Measurements from ENCODE around the gene RACGAP1. TPM values are rescaled to one million over a fixed set of nuclear protein-coding genes. Genes with fewer than 3 reads are reported as not detected.

RACGAP1 gene
- total and polyA plus RNA-seq, 2 of the 8 experiments (the other 6 are each of a cell fraction or from before 2014, with no cell fraction given) = 18.0 to 66.3 TPM

DNA sequence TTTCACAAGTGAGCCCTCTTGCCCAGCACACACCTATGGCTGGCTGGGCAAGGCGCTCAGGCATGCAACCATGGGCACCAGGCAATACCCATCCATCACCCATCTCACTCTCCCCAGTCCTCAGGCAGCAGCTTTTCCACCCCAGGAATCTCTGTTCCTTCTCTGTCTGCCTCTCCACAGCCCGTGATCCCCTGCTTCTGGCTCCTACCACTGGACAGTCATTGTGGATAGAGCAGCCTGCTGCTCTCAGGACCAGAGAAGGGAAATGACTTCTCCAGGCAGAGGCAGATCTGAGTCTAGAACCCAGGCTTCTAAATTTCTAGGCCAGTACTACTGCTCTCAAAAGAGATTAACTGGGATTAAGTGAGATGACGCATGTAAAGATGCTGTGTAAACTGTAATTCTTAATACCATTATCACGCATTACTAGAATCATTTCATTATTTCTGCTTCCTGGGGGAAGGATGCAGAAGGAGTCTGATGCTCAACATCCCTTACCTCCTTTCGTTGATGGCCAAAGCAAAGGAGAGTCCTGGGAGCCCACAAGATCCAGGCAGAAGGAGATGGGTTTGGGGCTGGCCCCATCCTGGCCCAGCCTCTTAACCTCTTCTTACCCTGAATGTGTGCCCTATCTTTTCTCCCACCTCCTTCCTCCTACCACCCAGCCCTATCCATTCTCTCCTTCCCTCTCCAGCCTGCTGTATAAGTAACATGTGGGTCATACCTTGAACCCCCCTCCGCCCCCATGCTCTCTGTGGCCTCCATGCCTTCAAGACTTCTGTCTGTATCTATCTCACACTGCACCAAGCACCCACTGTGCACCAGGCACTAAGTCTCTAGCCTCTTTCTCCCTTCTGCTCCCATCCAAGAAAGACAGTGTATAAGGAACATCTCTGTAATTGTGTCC lies 68.4 kb downstream of the RACGAP1 start:
- H2BK15ac ChIP-seq (ENCODE audit: low read length) = 0 out of 2 replicates have a peak overlapping the region, but pooled peaks have one; percentile 1
- CTCF ChIA-PET (ENCODE audit: partially characterized antibody) = interaction anchor here (0.6 to 7.8 kb wide), 8 partner anchors 11 to 337 kb away, joined by 3 to 86 read pairs (median 6); no protein-coding TSS in a partner anchor
- no peaks in the 10 kb centered on the region for H3K79me2 ChIP-seq (ENCODE audit: control insufficient read depth in 1 of 2, insufficient read depth in 2 of 2, low read length in 2 of 2)
- H3K56ac ChIP-seq (replicated peaks; ENCODE audit: insufficient read length, low read depth, low read length) = no peak overlapping the region
- H3K9ac ChIP-seq (replicated peaks in 1 of 4; ENCODE audit: extremely low read depth in 1 of 4, low read depth in 3 of 4, low read length in 3 of 4) = no peak overlapping the region
- H2AK5ac ChIP-seq (ENCODE audit: low read depth, low read length) = peak overlapping the region; percentile 77; the same call in 1 of the 2 replicates
- H4K8ac ChIP-seq (ENCODE audit: extremely low read depth, insufficient read depth, low read length) = no peak overlapping the region
- no peak overlapping the region for H2BK120ac ChIP-seq (replicated peaks; ENCODE audit: low read depth, low read length)
- H3K4ac ChIP-seq (replicated peaks; ENCODE audit: insufficient read length, low read depth, low read length) = no peak overlapping the region
- H3K23ac ChIP-seq (ENCODE audit: insufficient read length) = no peak overlapping the region
- no peaks in the 10 kb centered on the region for H4K20me1 ChIP-seq (replicated peaks in 1 of 2; ENCODE audit: control insufficient read depth in 1 of 2, insufficient read depth in 2 of 2, low read length in 2 of 2)
- no peak overlapping the region for H2BK20ac ChIP-seq (ENCODE audit: low read length)
- peak overlapping the region; percentile 53; the same call in 1 of the 2 replicates for H2BK12ac ChIP-seq (ENCODE audit: low read depth, low read length)
- H2AFZ ChIP-seq (ENCODE audit: low read length) = no peak overlapping the region
- FAIRE-seq (no peak), DNase-seq (ENCODE audit: low read depth in 1 of 2, low spot score in 2 of 2) (no peak)
- peak overlapping the region; percentile 27; the same call in 1 of the 2 replicates for H3K18ac ChIP-seq (ENCODE audit: extremely low read depth, low read length)
- H4K91ac ChIP-seq (replicated peaks; ENCODE audit: insufficient read length, low read length) = no peak overlapping the region
- no peak overlapping the region for H2BK5ac ChIP-seq (ENCODE audit: low read depth, low read length)
- H3K36me3 ChIP-seq (ENCODE audit: control insufficient read depth in 2 of 4, insufficient read depth in 4 of 4, low read length in 3 of 4) = no peaks in the 10 kb centered on the region
- H3K4me3 ChIP-seq (ENCODE audit: extremely low read depth in 1 of 4, insufficient read depth in 2 of 4, low read depth in 3 of 4, low read length in 4 of 4) = no peak overlapping the region
- no peak overlapping the region for H3K4me2 ChIP-seq (ENCODE audit: insufficient read depth in 1 of 2, low read depth in 2 of 2, low read length in 2 of 2)
- no peak overlapping the region for H3K14ac ChIP-seq (ENCODE audit: insufficient read length)
- H3K9me3 ChIP-seq (ENCODE audit: insufficient read depth in 2 of 2, low read depth in 1 of 2, low read length in 1 of 2) = no peaks in the 10 kb centered on the region
- 96% methylated on average over 6 of the region's 6 CpGs; no CpG with 5 or more reads in 1 of the 2 experiments for WGBS, 2 experiments (ENCODE audit: extremely low coverage in 1 of 2, insufficient coverage in 1 of 2, insufficient read length in 1 of 2, insufficient replicate concordance in 2 of 2, low coverage in 1 of 2, low lambda C conversion rate in 2 of 2, missing lambda C conversion rate in 1 of 2)
- no peak overlapping the region for H4K5ac ChIP-seq (ENCODE audit: insufficient read length, low read depth, low read length)
- POLR2A ChIA-PET (ENCODE audit: partially characterized antibody) = interaction anchor here (1.5 kb wide), 1 partner anchor 130 kb away, joined by 3 read pairs; no protein-coding TSS in a partner anchor
- H3K27me3 ChIP-seq (replicated peaks in 1 of 4; ENCODE audit: control insufficient read depth in 3 of 4, extremely low read depth in 1 of 4, insufficient read depth in 3 of 4, low read length in 3 of 4) = peaks cover 12 to 54% (median 45%) of the 10 kb centered on the region in 4 experiments
- no peaks in the 10 kb centered on the region for H3K79me1 ChIP-seq (ENCODE audit: low read depth, low read length)
- H3K23me2 ChIP-seq (ENCODE audit: low read depth, low read length) = peaks cover 6% of the 10 kb centered on the region; the same call in 1 of the 2 replicates
- no peak overlapping the region for H3K27ac ChIP-seq (ENCODE audit: low read depth, low read length)
- TF ChIP-seq TAF7 (optimal IDR thresholded peaks at IDR 0.05; ENCODE audit: borderline replicate concordance, low read depth, low read length) = no peak
- H3K4me1 ChIP-seq (replicated peaks in 1 of 4; ENCODE audit: control insufficient read depth in 3 of 4, insufficient read depth in 4 of 4, low read length in 3 of 4) = peaks cover 4 to 23% (median 17%) of the 10 kb centered on the region in 4 experiments
